Fibroblast of lung (primary cell): Measurements from ENCODE around the gene KHK.

Experiments
- CTCF ChIP-seq, 2 donors: IDR thresholded peaks in 1 of 2; conservative IDR thresholded peaks in 1 of 2; 1 replicate in 1 of 2; 2 replicates in 1 of 2; pipeline ENCODE4 v1.5.1; 2011 to 2012; ENCODE audit warnings: low read length in 2 of 2, control low read depth in 1 of 2, inconsistent platforms in 1 of 2, low read depth in 1 of 2, mild to moderate bottlenecking in 1 of 2
- EZH2 ChIP-seq: IDR thresholded peaks from 2 replicates; pipeline ENCODE4 v1.5.1; 2012; ENCODE audit warnings: low read length, control low read depth, mild to moderate bottlenecking; ENCODE audit errors: missing control alignments

GRCh38 chr2:27069436-27069835 lies 17.1 kb upstream of the KHK start:
- TF ChIP-seq EZH2 (no peak), CTCF (conservative IDR thresholded peaks at IDR 0.05 in 1 of 2, IDR thresholded peaks at IDR 0.05 in 1 of 2; ENCODE audit: low read depth in 1 of 2, low read length in 2 of 2) (no peak)
